ENCODE measurements around the gene RRAGD.
"Not testable (repeated sequence)": the region's sequence is repeated elsewhere in the genome, so short reads cannot be mapped to it uniquely, and the experiment has no call there.

RRAGD gene

GRCh38 chr6:89411145-89412070 lies 665 bp downstream of the RRAGD start:
- DNase-seq, result no peak

GRCh38 chr6:89410788-89411144 lies 1.3 kb downstream of the RRAGD start:
- DNase-seq, result no peak

- DNase-seq, result no peak
Observed at GRCh38 chr6:89410231-89410761, 1.8 kb downstream of the RRAGD start.

GRCh38 chr6:89409461-89410035 lies 2.5 kb downstream of the RRAGD start:
- no peak for DNase-seq

GRCh38 chr6:89406141-89406540 lies 5.9 kb downstream of the RRAGD start:
- DNase-seq, result no peak

GRCh38 chr6:89404512-89404911 lies 7.6 kb downstream of the RRAGD start:
- DNase-seq, result no peak

GRCh38 chr6:89402776-89403175 lies 9.3 kb downstream of the RRAGD start:
- DNase-seq, result no peak

- no peak for DNase-seq
Observed at GRCh38 chr6:89400912-89401399, 11.1 kb downstream of the RRAGD start.

- DNase-seq, result no peak
Observed at GRCh38 chr6:89400050-89400449, 12.0 kb downstream of the RRAGD start.

GRCh38 chr6:89398762-89399525 lies 13.1 kb downstream of the RRAGD start:
- DNase-seq, result no peak

GRCh38 chr6:89397884-89398283 lies 14.2 kb downstream of the RRAGD start:
- DNase-seq, result not testable (repeated sequence)

- DNase-seq, result no peak
Observed at GRCh38 chr6:89393659-89394058, 18.4 kb downstream of the RRAGD start.

- DNase-seq, result no peak
Observed at GRCh38 chr6:89392823-89393222, 19.2 kb downstream of the RRAGD start.

GRCh38 chr6:89388846-89389245 lies 23.2 kb downstream of the RRAGD start:
- DNase-seq, result no peak

- DNase-seq, result no peak
Observed at GRCh38 chr6:89387516-89388201, 24.4 kb downstream of the RRAGD start.

- no peak for DNase-seq
Observed at GRCh38 chr6:89386917-89387491, 25.1 kb downstream of the RRAGD start.

- DNase-seq, result no peak
Observed at GRCh38 chr6:89385846-89386245, 26.2 kb downstream of the RRAGD start.

- no peak for DNase-seq
Observed at GRCh38 chr6:89385156-89385667, 26.9 kb downstream of the RRAGD start.

GRCh38 chr6:89381031-89381430 lies 31.0 kb downstream of the RRAGD start:
- no peak for DNase-seq

GRCh38 chr6:89379281-89379680 lies 32.8 kb downstream of the RRAGD start:
- DNase-seq, result no peak

- DNase-seq, result no peak
Observed at GRCh38 chr6:89378628-89379027, 33.4 kb downstream of the RRAGD start.

All from NCI-H748 treated with DMSO at 0.1 percent for 48 hours (cell line).